Mammary epithelial cell (primary cell): ENCODE measurements around the gene KMT2D.

Experiments
- EZH2 ChIP-seq: IDR thresholded peaks from 2 replicates; pipeline ENCODE4 v1.6.1; 2012; ENCODE audit warnings: low read length, inconsistent platforms, borderline replicate concordance
- TF ChIP-seq, protein P1 (sequence below), 2 donors: IDR thresholded peaks in 1 of 2; conservative IDR thresholded peaks in 1 of 2; 2 replicates each; pipeline ENCODE4 v1.5.1; 2011 to 2012; ENCODE audit warnings: inconsistent platforms in 2 of 2, low read length in 2 of 2, mild to moderate bottlenecking in 2 of 2, control low read depth in 1 of 2, low read depth in 1 of 2; ENCODE audit not compliant: insufficient read depth in 1 of 2; ENCODE audit errors: extremely low read depth in 1 of 2

DNA sequence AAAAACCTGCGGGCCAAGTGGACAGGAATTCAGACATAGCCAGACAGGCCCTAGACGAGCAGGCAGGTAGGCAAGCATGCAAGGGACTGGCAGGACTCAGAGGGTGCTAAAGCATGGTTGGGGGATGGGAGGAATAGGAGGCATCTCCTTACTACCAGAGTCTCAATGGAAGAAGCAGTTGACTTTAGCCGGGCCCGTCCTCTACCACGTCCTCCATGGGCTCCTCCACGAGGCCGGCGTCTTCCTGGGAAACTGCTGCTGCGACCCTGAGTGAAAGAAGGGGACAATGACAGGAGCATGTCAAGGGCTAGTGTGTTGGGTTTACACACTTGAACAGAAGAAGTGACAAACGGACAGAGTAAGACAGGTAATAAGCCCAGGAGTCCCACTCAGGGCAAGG lies 11.6 kb downstream of the KMT2D start:
- TF ChIP-seq, protein P1, sequence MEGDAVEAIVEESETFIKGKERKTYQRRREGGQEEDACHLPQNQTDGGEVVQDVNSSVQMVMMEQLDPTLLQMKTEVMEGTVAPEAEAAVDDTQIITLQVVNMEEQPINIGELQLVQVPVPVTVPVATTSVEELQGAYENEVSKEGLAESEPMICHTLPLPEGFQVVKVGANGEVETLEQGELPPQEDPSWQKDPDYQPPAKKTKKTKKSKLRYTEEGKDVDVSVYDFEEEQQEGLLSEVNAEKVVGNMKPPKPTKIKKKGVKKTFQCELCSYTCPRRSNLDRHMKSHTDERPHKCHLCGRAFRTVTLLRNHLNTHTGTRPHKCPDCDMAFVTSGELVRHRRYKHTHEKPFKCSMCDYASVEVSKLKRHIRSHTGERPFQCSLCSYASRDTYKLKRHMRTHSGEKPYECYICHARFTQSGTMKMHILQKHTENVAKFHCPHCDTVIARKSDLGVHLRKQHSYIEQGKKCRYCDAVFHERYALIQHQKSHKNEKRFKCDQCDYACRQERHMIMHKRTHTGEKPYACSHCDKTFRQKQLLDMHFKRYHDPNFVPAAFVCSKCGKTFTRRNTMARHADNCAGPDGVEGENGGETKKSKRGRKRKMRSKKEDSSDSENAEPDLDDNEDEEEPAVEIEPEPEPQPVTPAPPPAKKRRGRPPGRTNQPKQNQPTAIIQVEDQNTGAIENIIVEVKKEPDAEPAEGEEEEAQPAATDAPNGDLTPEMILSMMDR (conservative IDR thresholded peaks at IDR 0.05 in 1 of 2, IDR thresholded peaks at IDR 0.05 in 1 of 2; ENCODE audit: extremely low read depth in 1 of 2, insufficient read depth in 1 of 2, low read depth in 1 of 2, low read length in 2 of 2) = no peak
- TF ChIP-seq EZH2 = no peak
